Measurements from ENCODE around the gene ABHD10.

The ABHD10 gene

GRCh38 chr3:112007633-112008032 is 28.8 kb downstream of the ABHD10 start:
- H3K27ac ChIP-seq, result 0 out of 2 replicates have a peak overlapping the region, but pooled peaks have one; percentile 32
- DNase-seq (ENCODE audit: low read depth, low spot score), result no peak
- H3K4me3 ChIP-seq, result no peak overlapping the region

GRCh38 chr3:112009670-112010069 is 30.8 kb downstream of the ABHD10 start:
- H3K9ac ChIP-seq (ENCODE audit: insufficient read length), result no peak overlapping the region
- no peaks in the 10 kb centered on the region for H3K9me3 ChIP-seq (ENCODE audit: low read depth, low read length)
- no peaks in the 10 kb centered on the region for H3K36me3 ChIP-seq (ENCODE audit: insufficient read depth, low read length)
- no peak overlapping the region for H3K27ac ChIP-seq
- TF ChIP-seq POLR2AphosphoS5 (IDR thresholded peaks at IDR 0.05; ENCODE audit: borderline replicate concordance, low read depth, low read length) (no peak), EZH2 (IDR thresholded peaks at IDR 0.05) (no peak), FOXP2 (optimal IDR thresholded peaks at IDR 0.05; ENCODE audit: control extremely low read depth, extremely low read length, insufficient read depth) (no peak)
- no peak for DNase-seq (ENCODE audit: low read depth, low spot score)
- H3K4me3 ChIP-seq, result no peak overlapping the region

More at GRCh38 chr3:112007633-112008032, 28.8 kb downstream of the ABHD10 start:
- Histone ChIP-seq H3K36me3 (ENCODE audit: insufficient read depth, low read length) (no peaks in the 10 kb centered on the region), H3K9ac (ENCODE audit: insufficient read length) (no peak overlapping the region), H3K9me3 (ENCODE audit: low read depth, low read length) (no peaks in the 10 kb centered on the region)
- no peak for TF ChIP-seq EZH2 (IDR thresholded peaks at IDR 0.05)
- TF ChIP-seq POLR2AphosphoS5 (IDR thresholded peaks at IDR 0.05; ENCODE audit: borderline replicate concordance, low read depth, low read length), result no peak
- no peak for TF ChIP-seq FOXP2 (optimal IDR thresholded peaks at IDR 0.05; ENCODE audit: control extremely low read depth, extremely low read length, insufficient read depth)

GRCh38 chr3:112010636-112011035 is 31.8 kb downstream of the ABHD10 start:
- no peaks in the 10 kb centered on the region for H3K36me3 ChIP-seq (ENCODE audit: insufficient read depth, low read length)
- H3K9me3 ChIP-seq (ENCODE audit: low read depth, low read length), result no peaks in the 10 kb centered on the region
- H3K27ac ChIP-seq, result no peak overlapping the region
- no peak overlapping the region for H3K4me3 ChIP-seq
- no peak for DNase-seq (ENCODE audit: low read depth, low spot score)
- no peak overlapping the region for H3K9ac ChIP-seq (ENCODE audit: insufficient read length)
- TF ChIP-seq FOXP2 (optimal IDR thresholded peaks at IDR 0.05; ENCODE audit: control extremely low read depth, extremely low read length, insufficient read depth) (no peak), EZH2 (IDR thresholded peaks at IDR 0.05) (no peak), POLR2AphosphoS5 (IDR thresholded peaks at IDR 0.05; ENCODE audit: borderline replicate concordance, low read depth, low read length) (no peak)

GRCh38 chr3:112011376-112011940 is 32.6 kb downstream of the ABHD10 start:
- no peak overlapping the region for H3K4me3 ChIP-seq
- no peak for TF ChIP-seq POLR2AphosphoS5 (IDR thresholded peaks at IDR 0.05; ENCODE audit: borderline replicate concordance, low read depth, low read length)
- no peak overlapping the region for H3K27ac ChIP-seq
- no peaks in the 10 kb centered on the region for H3K9me3 ChIP-seq (ENCODE audit: low read depth, low read length)
- no peaks in the 10 kb centered on the region for H3K36me3 ChIP-seq (ENCODE audit: insufficient read depth, low read length)
- no peak for DNase-seq (ENCODE audit: low read depth, low spot score)
- no peak overlapping the region for H3K9ac ChIP-seq (ENCODE audit: insufficient read length)

- no peak for TF ChIP-seq POLR2AphosphoS5 (IDR thresholded peaks at IDR 0.05; ENCODE audit: borderline replicate concordance, low read depth, low read length)
- no peak for TF ChIP-seq EZH2 (IDR thresholded peaks at IDR 0.05)
- no peak for TF ChIP-seq FOXP2 (optimal IDR thresholded peaks at IDR 0.05; ENCODE audit: control extremely low read depth, extremely low read length, insufficient read depth)
- Histone ChIP-seq H3K4me3 (no peak overlapping the region), H3K9me3 (ENCODE audit: low read depth, low read length) (no peaks in the 10 kb centered on the region), H3K36me3 (ENCODE audit: insufficient read depth, low read length) (no peaks in the 10 kb centered on the region), H3K9ac (ENCODE audit: insufficient read length) (no peak overlapping the region), H3K27ac (0 out of 2 replicates have a peak overlapping the region, but pooled peaks have one; percentile 7)
- no peak for DNase-seq (ENCODE audit: low read depth, low spot score)
Measured at GRCh38 chr3:112012205-112012992, 33.6 kb downstream of the ABHD10 start.

- no peak overlapping the region for H3K4me3 ChIP-seq
- H3K27ac ChIP-seq, result no peak overlapping the region
- peak; percentile 28 for DNase-seq (ENCODE audit: low read depth, low spot score)
- no peaks in the 10 kb centered on the region for H3K9me3 ChIP-seq (ENCODE audit: low read depth, low read length)
- TF ChIP-seq FOXP2 (optimal IDR thresholded peaks at IDR 0.05; ENCODE audit: control extremely low read depth, extremely low read length, insufficient read depth) (no peak), POLR2AphosphoS5 (IDR thresholded peaks at IDR 0.05; ENCODE audit: borderline replicate concordance, low read depth, low read length) (no peak), EZH2 (IDR thresholded peaks at IDR 0.05) (no peak)
- no peak overlapping the region for H3K9ac ChIP-seq (ENCODE audit: insufficient read length)
- no peaks in the 10 kb centered on the region for H3K36me3 ChIP-seq (ENCODE audit: insufficient read depth, low read length)
Measured at GRCh38 chr3:112013058-112013783, 34.4 kb downstream of the ABHD10 start.

GRCh38 chr3:112013784-112014143 is 34.9 kb downstream of the ABHD10 start:
- Histone ChIP-seq H3K4me3 (no peak overlapping the region), H3K27ac (no peak overlapping the region), H3K36me3 (ENCODE audit: insufficient read depth, low read length) (no peaks in the 10 kb centered on the region), H3K9me3 (ENCODE audit: low read depth, low read length) (no peaks in the 10 kb centered on the region), H3K9ac (ENCODE audit: insufficient read length) (no peak overlapping the region)
- TF ChIP-seq POLR2AphosphoS5 (IDR thresholded peaks at IDR 0.05; ENCODE audit: borderline replicate concordance, low read depth, low read length) (no peak), FOXP2 (optimal IDR thresholded peaks at IDR 0.05; ENCODE audit: control extremely low read depth, extremely low read length, insufficient read depth) (no peak), EZH2 (IDR thresholded peaks at IDR 0.05) (no peak)
- no peak for DNase-seq (ENCODE audit: low read depth, low spot score)

GRCh38 chr3:112017091-112017490 is 38.3 kb downstream of the ABHD10 start:
- H3K27ac ChIP-seq, result no peak overlapping the region
- TF ChIP-seq EZH2 (IDR thresholded peaks at IDR 0.05) (no peak), POLR2AphosphoS5 (IDR thresholded peaks at IDR 0.05; ENCODE audit: borderline replicate concordance, low read depth, low read length) (no peak), FOXP2 (optimal IDR thresholded peaks at IDR 0.05; ENCODE audit: control extremely low read depth, extremely low read length, insufficient read depth) (no peak)
- H3K9ac ChIP-seq (ENCODE audit: insufficient read length), result no peak overlapping the region
- no peak for DNase-seq (ENCODE audit: low read depth, low spot score)
- no peak overlapping the region for H3K4me3 ChIP-seq
- no peaks in the 10 kb centered on the region for H3K36me3 ChIP-seq (ENCODE audit: insufficient read depth, low read length)
- H3K9me3 ChIP-seq (ENCODE audit: low read depth, low read length), result no peaks in the 10 kb centered on the region

All from SK-N-MC (cell line).